Measurements from ENCODE around the gene ARHGAP6.

ARHGAP6 gene

DNA sequence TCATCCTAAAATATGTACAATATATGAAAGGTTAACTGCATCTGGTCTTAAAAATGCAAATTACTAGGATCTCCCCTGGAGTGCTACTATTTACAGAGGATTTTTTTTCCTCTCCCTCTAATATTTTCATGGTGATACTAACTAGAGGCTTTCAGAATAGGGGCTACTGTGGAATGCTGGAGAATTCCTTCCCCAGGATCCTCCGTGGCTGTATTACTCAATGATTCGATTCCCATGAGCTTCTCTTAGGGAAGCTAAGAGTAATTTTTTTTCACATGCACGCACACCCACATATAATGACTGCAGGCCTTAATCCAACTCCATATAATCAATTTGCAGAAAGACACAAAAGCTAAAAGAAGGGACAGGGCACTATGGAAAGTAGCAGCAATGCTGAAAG is 184.7 kb downstream of the ARHGAP6 start:
- TF ChIP-seq EZH2 (optimal IDR thresholded peaks at IDR 0.05; ENCODE audit: low read depth, low read length) (no peak), EZH2phosphoT487 (IDR thresholded peaks at IDR 0.05; ENCODE audit: low read length) (no peak)

DNA sequence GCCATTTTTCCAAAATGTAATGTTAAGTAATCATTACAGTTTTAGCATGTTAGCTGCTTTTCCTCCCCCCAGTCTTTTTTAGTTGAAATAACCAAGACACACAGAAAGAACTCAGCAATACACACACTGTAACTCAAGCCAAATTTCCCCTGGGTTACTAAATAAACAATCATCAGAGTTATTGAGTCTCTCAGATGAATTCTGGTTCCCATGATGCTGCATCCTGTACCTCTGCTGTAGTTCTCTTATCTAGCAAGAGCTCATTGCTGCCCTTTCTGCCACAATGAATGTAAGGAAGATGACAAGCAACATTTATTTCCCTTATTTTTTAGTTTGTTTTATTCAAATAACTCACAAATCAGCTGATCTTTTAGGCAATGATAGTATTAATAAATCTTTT is 185.1 kb downstream of the ARHGAP6 start:
- no peaks in the 10 kb centered on the region for H3K27me3 ChIP-seq (replicated peaks; ENCODE audit: insufficient read depth, low read length)
- no peaks in the 10 kb centered on the region for H3K9me2 ChIP-seq (replicated peaks; ENCODE audit: insufficient read depth, low read length)
- H2AFZ ChIP-seq (ENCODE audit: low read length), result no peak overlapping the region
- no peaks in the 10 kb centered on the region for H4K20me1 ChIP-seq (ENCODE audit: insufficient read depth, low read length)
- H3K9me3 ChIP-seq (replicated peaks; ENCODE audit: insufficient read depth, low read length), result no peaks in the 10 kb centered on the region
- H3K4me1 ChIP-seq (ENCODE audit: low read length), result no peaks in the 10 kb centered on the region
- DNase-seq, result no peak
- H3K9ac ChIP-seq (ENCODE audit: low read length), result no peak overlapping the region
- H3K4me3 ChIP-seq (ENCODE audit: low read length), result no peak overlapping the region
- no peaks in the 10 kb centered on the region for H3F3A ChIP-seq (ENCODE audit: insufficient read depth, low read length)
- no peaks in the 10 kb centered on the region for H3K79me2 ChIP-seq (ENCODE audit: low read length)
- TF ChIP-seq EZH2 (optimal IDR thresholded peaks at IDR 0.05; ENCODE audit: low read depth, low read length) (no peak), EZH2phosphoT487 (IDR thresholded peaks at IDR 0.05; ENCODE audit: low read length) (no peak)
- TF ChIP-seq, protein P1, sequence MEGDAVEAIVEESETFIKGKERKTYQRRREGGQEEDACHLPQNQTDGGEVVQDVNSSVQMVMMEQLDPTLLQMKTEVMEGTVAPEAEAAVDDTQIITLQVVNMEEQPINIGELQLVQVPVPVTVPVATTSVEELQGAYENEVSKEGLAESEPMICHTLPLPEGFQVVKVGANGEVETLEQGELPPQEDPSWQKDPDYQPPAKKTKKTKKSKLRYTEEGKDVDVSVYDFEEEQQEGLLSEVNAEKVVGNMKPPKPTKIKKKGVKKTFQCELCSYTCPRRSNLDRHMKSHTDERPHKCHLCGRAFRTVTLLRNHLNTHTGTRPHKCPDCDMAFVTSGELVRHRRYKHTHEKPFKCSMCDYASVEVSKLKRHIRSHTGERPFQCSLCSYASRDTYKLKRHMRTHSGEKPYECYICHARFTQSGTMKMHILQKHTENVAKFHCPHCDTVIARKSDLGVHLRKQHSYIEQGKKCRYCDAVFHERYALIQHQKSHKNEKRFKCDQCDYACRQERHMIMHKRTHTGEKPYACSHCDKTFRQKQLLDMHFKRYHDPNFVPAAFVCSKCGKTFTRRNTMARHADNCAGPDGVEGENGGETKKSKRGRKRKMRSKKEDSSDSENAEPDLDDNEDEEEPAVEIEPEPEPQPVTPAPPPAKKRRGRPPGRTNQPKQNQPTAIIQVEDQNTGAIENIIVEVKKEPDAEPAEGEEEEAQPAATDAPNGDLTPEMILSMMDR (IDR thresholded peaks at IDR 0.05; ENCODE audit: low read length), result no peak
- H3K4me2 ChIP-seq (ENCODE audit: low read depth, low read length), result no peak overlapping the region
- H3K36me3 ChIP-seq (replicated peaks; ENCODE audit: insufficient read depth, low read length), result no peaks in the 10 kb centered on the region
- H3K27ac ChIP-seq (ENCODE audit: low read length), result no peak overlapping the region

More for the DNA sequence above, 184.7 kb downstream of the ARHGAP6 start:
- Histone ChIP-seq H3K27me3 (replicated peaks; ENCODE audit: insufficient read depth, low read length) (no peaks in the 10 kb centered on the region), H3K4me1 (ENCODE audit: low read length) (no peaks in the 10 kb centered on the region), H2AFZ (ENCODE audit: low read length) (no peak overlapping the region), H3K79me2 (ENCODE audit: low read length) (no peaks in the 10 kb centered on the region), H3K9ac (ENCODE audit: low read length) (no peak overlapping the region), H3F3A (ENCODE audit: insufficient read depth, low read length) (no peaks in the 10 kb centered on the region), H3K27ac (ENCODE audit: low read length) (no peak overlapping the region), H4K20me1 (ENCODE audit: insufficient read depth, low read length) (no peaks in the 10 kb centered on the region), H3K4me3 (ENCODE audit: low read length) (no peak overlapping the region), H3K9me3 (replicated peaks; ENCODE audit: insufficient read depth, low read length) (no peaks in the 10 kb centered on the region), H3K4me2 (ENCODE audit: low read depth, low read length) (no peak overlapping the region), H3K9me2 (replicated peaks; ENCODE audit: insufficient read depth, low read length) (no peaks in the 10 kb centered on the region), H3K36me3 (replicated peaks; ENCODE audit: insufficient read depth, low read length) (no peaks in the 10 kb centered on the region)
- DNase-seq, result no peak

DNA sequence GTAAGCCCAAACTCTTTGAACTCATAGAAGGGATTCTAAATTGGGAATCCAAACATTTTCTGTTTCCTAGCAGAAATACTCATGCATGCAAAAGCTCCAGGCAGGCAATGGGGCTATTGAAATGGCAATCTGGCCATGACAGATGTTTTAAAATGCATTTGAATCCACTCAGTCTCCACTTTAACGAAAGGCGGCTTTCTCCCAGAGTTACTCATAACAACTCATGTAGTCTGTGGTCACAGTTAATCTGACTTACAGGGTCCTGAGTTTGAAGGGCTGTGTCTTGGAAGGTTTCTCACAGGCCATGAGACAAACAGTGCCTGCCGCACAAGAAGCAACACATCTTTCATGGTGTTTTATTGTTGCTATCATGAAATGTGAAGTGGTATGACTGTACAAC is 186.8 kb downstream of the ARHGAP6 start:
- H3K4me2 ChIP-seq (ENCODE audit: low read depth, low read length), result no peak overlapping the region
- H3K79me2 ChIP-seq (ENCODE audit: low read length), result no peaks in the 10 kb centered on the region
- no peak overlapping the region for H3K4me3 ChIP-seq (ENCODE audit: low read length)
- no peak overlapping the region for H2AFZ ChIP-seq (ENCODE audit: low read length)
- H4K20me1 ChIP-seq (ENCODE audit: insufficient read depth, low read length), result no peaks in the 10 kb centered on the region
- no peak overlapping the region for H3K9ac ChIP-seq (ENCODE audit: low read length)
- no peak for DNase-seq
- no peaks in the 10 kb centered on the region for H3K27me3 ChIP-seq (replicated peaks; ENCODE audit: insufficient read depth, low read length)
- TF ChIP-seq, protein P1 (IDR thresholded peaks at IDR 0.05; ENCODE audit: low read length), result no peak
- no peaks in the 10 kb centered on the region for H3K4me1 ChIP-seq (ENCODE audit: low read length)
- H3K9me2 ChIP-seq (replicated peaks; ENCODE audit: insufficient read depth, low read length), result no peaks in the 10 kb centered on the region
- H3F3A ChIP-seq (ENCODE audit: insufficient read depth, low read length), result no peaks in the 10 kb centered on the region
- H3K9me3 ChIP-seq (replicated peaks; ENCODE audit: insufficient read depth, low read length), result no peaks in the 10 kb centered on the region
- H3K27ac ChIP-seq (ENCODE audit: low read length), result no peak overlapping the region
- H3K36me3 ChIP-seq (replicated peaks; ENCODE audit: insufficient read depth, low read length), result no peaks in the 10 kb centered on the region

DNA sequence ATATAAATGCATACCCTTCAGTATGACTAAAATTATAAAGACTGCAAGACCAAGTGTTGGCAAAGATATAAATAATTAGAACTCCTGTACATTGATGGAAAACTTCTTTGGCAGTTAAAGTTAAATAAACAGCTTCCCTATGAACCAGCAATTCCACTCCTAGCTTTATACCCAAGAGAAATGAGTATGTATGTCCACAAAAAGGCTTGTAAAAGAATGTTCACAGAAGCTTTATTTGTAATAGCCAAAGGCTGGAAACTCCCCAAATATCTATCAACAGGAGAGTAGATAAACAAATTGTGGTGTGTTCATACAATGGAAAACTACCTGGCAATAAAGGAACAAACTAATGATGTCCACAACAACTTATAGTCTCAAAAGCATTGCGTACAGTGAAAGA is 187.7 kb downstream of the ARHGAP6 start:
- Histone ChIP-seq H3K36me3 (replicated peaks; ENCODE audit: insufficient read depth, low read length) (no peaks in the 10 kb centered on the region), H3K4me2 (ENCODE audit: low read depth, low read length) (no peak overlapping the region), H3K9me3 (replicated peaks; ENCODE audit: insufficient read depth, low read length) (no peaks in the 10 kb centered on the region), H3K9me2 (replicated peaks; ENCODE audit: insufficient read depth, low read length) (no peaks in the 10 kb centered on the region), H4K20me1 (ENCODE audit: insufficient read depth, low read length) (no peaks in the 10 kb centered on the region), H3K27ac (ENCODE audit: low read length) (no peak overlapping the region), H3K4me1 (ENCODE audit: low read length) (no peaks in the 10 kb centered on the region), H3K27me3 (replicated peaks; ENCODE audit: insufficient read depth, low read length) (no peaks in the 10 kb centered on the region), H3K9ac (ENCODE audit: low read length) (no peak overlapping the region), H3K79me2 (ENCODE audit: low read length) (no peaks in the 10 kb centered on the region), H2AFZ (ENCODE audit: low read length) (no peak overlapping the region), H3F3A (ENCODE audit: insufficient read depth, low read length) (no peaks in the 10 kb centered on the region), H3K4me3 (ENCODE audit: low read length) (no peak overlapping the region)
- no peak for DNase-seq
- TF ChIP-seq, protein P1 (IDR thresholded peaks at IDR 0.05; ENCODE audit: low read length), result no peak
- TF ChIP-seq EZH2phosphoT487 (IDR thresholded peaks at IDR 0.05; ENCODE audit: low read length), result no peak
- TF ChIP-seq EZH2 (optimal IDR thresholded peaks at IDR 0.05; ENCODE audit: low read depth, low read length), result no peak
